Activated CD8-positive, alpha-beta T cell treated with anti-CD3 and anti-CD28 coated beads for 36 hours (primary cell): ENCODE measurements around the gene LRP6. TPM values are rescaled to one million over a fixed set of nuclear protein-coding genes. Genes with fewer than 3 reads are reported as not detected.

Source experiments
- ATAC-seq: fragments of 200-7000 bp; cut with Tn5 transposase; one replicate; pipeline ENCODE4 v1.10.0; 2021; ENCODE audit warnings: mild to moderate bottlenecking, moderate library complexity
- CTCF ChIA-PET: fragments of 350-600 bp; sonication (Branson Sonifier 250); formaldehyde crosslinking; loops from one replicate; lab custom pipeline; 2021; ENCODE audit warnings: antibody characterized with exemption; lab: Charles Lee
- POLR2A ChIA-PET: fragments of 350-600 bp; sonication (Branson Sonifier 250); formaldehyde crosslinking; loops from one replicate; lab custom pipeline; 2021; ENCODE audit warnings: antibody characterized with exemption; lab: Charles Lee
- DNase-seq: peaks from one replicate; pipeline ENCODE4 v3.0.0-alpha.2; 2020
- H3K27ac Mint-ChIP-seq: one replicate; pipeline ENCODE4 v1.8.0; 2021; ENCODE audit warnings: mild to moderate bottlenecking, mixed read lengths
- H3K27me3 Mint-ChIP-seq: one replicate; pipeline ENCODE4 v1.8.0; 2021; ENCODE audit warnings: mixed read lengths
- H3K36me3 Mint-ChIP-seq: one replicate; pipeline ENCODE4 v1.8.0; 2021; ENCODE audit warnings: low read depth, mixed read lengths
- H3K4me1 Mint-ChIP-seq: one replicate; pipeline ENCODE4 v1.8.0; 2021; ENCODE audit warnings: low read depth, mixed read lengths
- H3K4me3 Mint-ChIP-seq: one replicate; pipeline ENCODE4 v1.8.0; 2021; ENCODE audit warnings: mild to moderate bottlenecking, moderate library complexity, mixed read lengths
- H3K9me3 Mint-ChIP-seq: one replicate; pipeline ENCODE4 v1.8.0; 2021; ENCODE audit warnings: mixed read lengths
- intact Hi-C: fragments of 100-400 bp; cut with micrococcal nuclease; formaldehyde crosslinking; loops from one replicate; pipeline ENCODE4 v1.10.0; 2022
- total RNA-seq, 2 experiments: library from RNA; stranded (reverse); gene quantifications; one replicate each; pipeline ENCODE4 v1.2.3, GENCODE V29; 2021
- TF ChIP-seq, protein P1 (sequence below): fragments of 200-600 bp; IDR thresholded peaks from one replicate; pipeline ENCODE4 v1.8.0; 2022; ENCODE audit warnings: antibody characterized with exemption, mild to moderate bottlenecking

The LRP6 gene
- total RNA-seq, 2 experiments from 2014 or later, result 1.3 to 2.0 TPM

DNA sequence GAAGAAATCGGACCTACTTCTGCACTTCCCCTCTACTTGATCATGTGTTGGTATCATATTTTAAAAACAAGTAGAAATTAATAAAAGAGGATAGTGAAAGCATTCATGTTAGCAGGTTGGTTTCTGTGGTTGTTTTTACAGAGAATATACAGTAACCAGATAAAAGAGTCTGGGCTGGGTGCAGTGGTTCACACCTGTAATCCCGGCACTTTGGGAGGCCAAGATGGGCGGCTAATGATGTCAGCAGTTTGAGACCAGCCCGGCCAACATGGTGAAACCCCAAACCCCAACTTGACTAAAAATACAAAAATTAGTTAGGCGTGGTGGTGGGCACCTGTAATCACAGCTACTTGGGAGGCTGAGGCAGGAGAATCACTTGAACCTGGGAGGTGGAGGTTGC lies 55.9 kb downstream of the LRP6 start:
- DNase-seq (peak; percentile 66), ATAC-seq (peak; percentile 80)
- peaks cover 13% of the 10 kb centered on the region for H3K27me3 Mint-ChIP-seq
- H3K9me3 Mint-ChIP-seq, result no peaks in the 10 kb centered on the region
- TF ChIP-seq, protein P1, sequence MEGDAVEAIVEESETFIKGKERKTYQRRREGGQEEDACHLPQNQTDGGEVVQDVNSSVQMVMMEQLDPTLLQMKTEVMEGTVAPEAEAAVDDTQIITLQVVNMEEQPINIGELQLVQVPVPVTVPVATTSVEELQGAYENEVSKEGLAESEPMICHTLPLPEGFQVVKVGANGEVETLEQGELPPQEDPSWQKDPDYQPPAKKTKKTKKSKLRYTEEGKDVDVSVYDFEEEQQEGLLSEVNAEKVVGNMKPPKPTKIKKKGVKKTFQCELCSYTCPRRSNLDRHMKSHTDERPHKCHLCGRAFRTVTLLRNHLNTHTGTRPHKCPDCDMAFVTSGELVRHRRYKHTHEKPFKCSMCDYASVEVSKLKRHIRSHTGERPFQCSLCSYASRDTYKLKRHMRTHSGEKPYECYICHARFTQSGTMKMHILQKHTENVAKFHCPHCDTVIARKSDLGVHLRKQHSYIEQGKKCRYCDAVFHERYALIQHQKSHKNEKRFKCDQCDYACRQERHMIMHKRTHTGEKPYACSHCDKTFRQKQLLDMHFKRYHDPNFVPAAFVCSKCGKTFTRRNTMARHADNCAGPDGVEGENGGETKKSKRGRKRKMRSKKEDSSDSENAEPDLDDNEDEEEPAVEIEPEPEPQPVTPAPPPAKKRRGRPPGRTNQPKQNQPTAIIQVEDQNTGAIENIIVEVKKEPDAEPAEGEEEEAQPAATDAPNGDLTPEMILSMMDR, result no peak
- no peaks in the 10 kb centered on the region for H3K36me3 Mint-ChIP-seq
- H3K4me3 Mint-ChIP-seq, result no peak overlapping the region
- no peak overlapping the region for H3K27ac Mint-ChIP-seq
- ChIA-PET CTCF (no interaction called here), POLR2A (interaction anchor here (0.6 kb wide), 1 partner anchor 10 kb away, joined by 4 read pairs; no protein-coding TSS in a partner anchor)
- H3K4me1 Mint-ChIP-seq, result peaks cover 20% of the 10 kb centered on the region
- intact Hi-C loops, result no loop called here

DNA sequence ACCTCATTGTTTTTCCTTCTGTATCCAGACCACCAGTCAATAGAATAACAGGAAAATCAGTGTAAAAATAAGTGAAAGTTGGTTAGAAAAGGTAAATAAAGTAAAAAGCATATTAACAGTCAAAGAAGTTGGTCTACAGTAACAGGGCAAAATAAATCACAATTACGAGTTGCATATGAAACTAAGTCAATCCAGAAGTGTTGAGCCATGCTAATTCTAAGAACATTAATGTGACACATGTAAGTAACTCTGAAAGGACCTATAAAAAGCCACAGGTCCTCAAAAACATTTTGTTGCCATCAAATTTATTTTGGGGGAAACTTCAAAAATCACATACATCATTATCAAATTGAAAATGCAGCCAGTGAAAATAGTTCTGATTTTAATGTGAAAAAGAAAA lies 56.4 kb downstream of the LRP6 start:
- POLR2A ChIA-PET, result no interaction called here
- Mint-ChIP-seq H3K36me3 (no peaks in the 10 kb centered on the region), H3K9me3 (no peaks in the 10 kb centered on the region), H3K27ac (no peak overlapping the region), H3K4me1 (peaks cover 20% of the 10 kb centered on the region), H3K27me3 (peaks cover 12% of the 10 kb centered on the region), H3K4me3 (no peak overlapping the region)
- ATAC-seq (no peak), DNase-seq (no peak)
- CTCF ChIA-PET, result no interaction called here
- TF ChIP-seq, protein P1, result no peak
- intact Hi-C loops, result no loop called here

DNA sequence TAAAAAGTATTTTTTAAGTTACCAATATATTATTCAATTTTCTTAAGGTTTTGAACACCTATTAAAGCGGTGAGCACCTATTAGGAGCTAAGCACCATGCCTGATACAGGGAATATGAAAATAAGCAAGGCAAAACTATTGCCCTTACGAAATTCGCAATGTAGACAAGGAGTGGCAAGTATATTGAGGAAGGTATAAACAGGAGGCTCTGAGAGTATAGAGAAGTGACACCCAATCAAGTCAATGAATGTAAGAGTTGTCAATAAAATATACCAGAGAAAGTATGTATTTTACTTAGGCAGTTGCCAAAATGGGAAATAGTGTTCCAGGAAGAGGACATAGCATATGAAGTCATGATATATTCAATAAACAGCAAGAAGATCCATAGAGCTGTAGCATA lies 57.2 kb downstream of the LRP6 start:
- no peaks in the 10 kb centered on the region for H3K36me3 Mint-ChIP-seq
- intact Hi-C loops, result no loop called here
- no peak overlapping the region for H3K27ac Mint-ChIP-seq
- no peaks in the 10 kb centered on the region for H3K9me3 Mint-ChIP-seq
- ChIA-PET CTCF (no interaction called here), POLR2A (no interaction called here)
- peaks cover 16% of the 10 kb centered on the region for H3K4me1 Mint-ChIP-seq
- DNase-seq (no peak), ATAC-seq (no peak)
- H3K4me3 Mint-ChIP-seq, result no peak overlapping the region
- TF ChIP-seq, protein P1, result no peak
- peaks cover 8% of the 10 kb centered on the region for H3K27me3 Mint-ChIP-seq

DNA sequence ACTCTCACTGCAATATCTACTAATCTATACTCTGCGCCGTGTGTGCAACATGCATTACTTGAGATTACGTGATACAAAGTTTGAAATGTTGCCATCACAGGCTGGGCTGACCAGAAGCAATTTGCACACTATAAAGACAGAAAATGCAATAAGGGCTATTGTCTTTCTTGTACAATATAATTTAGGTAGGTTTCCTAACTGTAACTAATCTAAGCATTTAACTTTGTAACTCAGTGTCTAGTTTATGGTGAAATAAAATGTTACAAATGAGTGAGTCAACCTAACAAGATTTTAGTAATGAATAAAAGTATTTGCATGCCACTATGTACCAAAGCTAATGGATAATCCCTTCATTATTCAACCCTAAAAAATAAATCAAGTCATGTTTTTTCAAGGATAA lies 57.8 kb downstream of the LRP6 start:
- TF ChIP-seq, protein P1, result no peak
- peaks cover 15% of the 10 kb centered on the region for H3K4me1 Mint-ChIP-seq
- H3K4me3 Mint-ChIP-seq, result no peak overlapping the region
- H3K9me3 Mint-ChIP-seq, result no peaks in the 10 kb centered on the region
- intact Hi-C loops, result no loop called here
- DNase-seq, result no peak
- peaks cover 11% of the 10 kb centered on the region for H3K27me3 Mint-ChIP-seq
- no peak overlapping the region for H3K27ac Mint-ChIP-seq
- ChIA-PET POLR2A (no interaction called here), CTCF (no interaction called here)
- ATAC-seq, result no peak
- H3K36me3 Mint-ChIP-seq, result no peaks in the 10 kb centered on the region

DNA sequence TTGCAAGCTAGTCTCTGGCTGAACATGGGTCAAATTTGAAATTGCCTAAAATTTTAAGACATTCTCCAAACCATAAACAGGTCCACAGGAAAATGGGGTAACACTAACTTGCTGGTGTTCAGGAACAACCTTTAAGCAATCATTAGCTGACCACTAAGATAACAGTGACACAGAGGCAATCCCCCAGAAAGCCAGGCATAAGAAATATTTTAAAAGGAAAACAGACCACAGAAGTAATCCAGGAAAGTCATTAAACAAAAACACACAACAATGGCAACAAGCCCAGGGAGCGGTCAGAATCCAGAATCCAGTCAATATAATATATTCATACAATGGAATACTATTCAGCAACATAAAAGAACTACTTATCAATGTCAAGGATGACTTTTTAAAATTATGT lies 59.1 kb downstream of the LRP6 start:
- TF ChIP-seq, protein P1, result no peak
- H3K4me1 Mint-ChIP-seq, result peaks cover 15% of the 10 kb centered on the region
- H3K4me3 Mint-ChIP-seq, result no peak overlapping the region
- intact Hi-C loops, result no loop called here
- POLR2A ChIA-PET, result no interaction called here
- no peaks in the 10 kb centered on the region for H3K36me3 Mint-ChIP-seq
- CTCF ChIA-PET, result interaction anchor here (0.9 kb wide), 1 partner anchor 17 kb away, joined by 3 read pairs; no protein-coding TSS in a partner anchor
- no peak for ATAC-seq
- H3K27me3 Mint-ChIP-seq, result peaks cover 11% of the 10 kb centered on the region
- H3K27ac Mint-ChIP-seq, result no peak overlapping the region
- no peak for DNase-seq
- no peaks in the 10 kb centered on the region for H3K9me3 Mint-ChIP-seq
